Choroid plexus epithelial cell (primary cell): Measurements from ENCODE around the gene OR2B6.

Source experiments
- DNase-seq: peaks from one replicate; pipeline ENCODE4 v3.0.0-alpha.2; 2010; ENCODE audit warnings: low read depth
- H3K4me3 ChIP-seq: 2 replicates; pipeline ENCODE4 v1.5.1; 2011; ENCODE audit warnings: low read depth, mild to moderate bottlenecking, control low read depth, low read length, moderate library complexity
- TF ChIP-seq, protein P1 (sequence below): conservative IDR thresholded peaks from 2 replicates; pipeline ENCODE4 v1.5.1; 2011; ENCODE audit warnings: low read depth, mild to moderate bottlenecking, control low read depth, inconsistent platforms, low read length, moderate library complexity

OR2B6 gene

GRCh38 chr6:27966816-27967426 is 9.9 kb downstream of the OR2B6 start:
- no peak overlapping the region for H3K4me3 ChIP-seq
- DNase-seq = no peak
- TF ChIP-seq, protein P1, sequence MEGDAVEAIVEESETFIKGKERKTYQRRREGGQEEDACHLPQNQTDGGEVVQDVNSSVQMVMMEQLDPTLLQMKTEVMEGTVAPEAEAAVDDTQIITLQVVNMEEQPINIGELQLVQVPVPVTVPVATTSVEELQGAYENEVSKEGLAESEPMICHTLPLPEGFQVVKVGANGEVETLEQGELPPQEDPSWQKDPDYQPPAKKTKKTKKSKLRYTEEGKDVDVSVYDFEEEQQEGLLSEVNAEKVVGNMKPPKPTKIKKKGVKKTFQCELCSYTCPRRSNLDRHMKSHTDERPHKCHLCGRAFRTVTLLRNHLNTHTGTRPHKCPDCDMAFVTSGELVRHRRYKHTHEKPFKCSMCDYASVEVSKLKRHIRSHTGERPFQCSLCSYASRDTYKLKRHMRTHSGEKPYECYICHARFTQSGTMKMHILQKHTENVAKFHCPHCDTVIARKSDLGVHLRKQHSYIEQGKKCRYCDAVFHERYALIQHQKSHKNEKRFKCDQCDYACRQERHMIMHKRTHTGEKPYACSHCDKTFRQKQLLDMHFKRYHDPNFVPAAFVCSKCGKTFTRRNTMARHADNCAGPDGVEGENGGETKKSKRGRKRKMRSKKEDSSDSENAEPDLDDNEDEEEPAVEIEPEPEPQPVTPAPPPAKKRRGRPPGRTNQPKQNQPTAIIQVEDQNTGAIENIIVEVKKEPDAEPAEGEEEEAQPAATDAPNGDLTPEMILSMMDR = no peak

DNA sequence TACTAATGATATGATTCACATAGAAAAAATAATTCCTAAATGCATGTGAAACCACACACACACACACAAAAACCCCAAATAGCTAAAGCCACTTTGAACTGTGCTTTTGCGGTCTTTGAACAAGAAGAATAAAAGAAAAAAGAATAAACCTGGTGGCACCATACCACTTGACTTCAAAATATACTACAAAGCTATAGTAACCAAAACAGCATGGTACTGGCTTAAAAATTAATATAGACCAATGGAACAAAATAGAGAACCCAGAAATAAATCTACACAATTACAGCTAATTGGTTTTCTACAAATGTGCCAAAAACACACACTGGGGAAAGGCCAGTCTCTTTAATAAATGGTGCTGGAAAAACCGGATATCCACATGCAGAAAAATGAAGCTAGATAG is 13.4 kb downstream of the OR2B6 start:
- TF ChIP-seq, protein P1 = no peak
- H3K4me3 ChIP-seq = no peak overlapping the region
- no peak for DNase-seq

- no peak overlapping the region for H3K4me3 ChIP-seq
- DNase-seq = no peak
- TF ChIP-seq, protein P1 = no peak
Observed at GRCh38 chr6:27972750-27973149, 15.7 kb downstream of the OR2B6 start.

- no peak for DNase-seq
- H3K4me3 ChIP-seq = no peak overlapping the region
- TF ChIP-seq, protein P1 = no peak
Observed at GRCh38 chr6:27977387-27977786, 20.3 kb downstream of the OR2B6 start.

GRCh38 chr6:27978705-27979104 is 21.7 kb downstream of the OR2B6 start:
- H3K4me3 ChIP-seq = no peak overlapping the region
- DNase-seq = no peak
- TF ChIP-seq, protein P1 = no peak

- TF ChIP-seq, protein P1 = no peak
- DNase-seq = no peak
- no peak overlapping the region for H3K4me3 ChIP-seq
Observed at GRCh38 chr6:27980111-27980510, 23.1 kb downstream of the OR2B6 start.
